Measurements from ENCODE around the gene HIVEP3. TPM values are rescaled to one million over a fixed set of nuclear protein-coding genes. Genes with fewer than 3 reads are reported as not detected.

The HIVEP3 gene
- total RNA-seq, 1 experiment from 2014 or later = 1.4 TPM

GRCh38 chr1:41674522-41674921 is 244.2 kb downstream of the HIVEP3 start:
- no CpG with 5 or more reads among the region's 10 CpGs for WGBS (ENCODE audit: extremely low coverage, insufficient read length, low lambda C conversion rate)
- no peak overlapping the region for H3K27ac ChIP-seq (ENCODE audit: insufficient read length, low read depth, low read length)
- no peak overlapping the region for H2AFZ ChIP-seq (ENCODE audit: low read length)
- no peak overlapping the region for H3K56ac ChIP-seq (ENCODE audit: insufficient read length, low read depth, low read length)
- H3K14ac ChIP-seq (ENCODE audit: insufficient read depth, low read length) = no peak overlapping the region
- no peak overlapping the region for H4K8ac ChIP-seq (replicated peaks; ENCODE audit: insufficient read length, low read depth, low read length)
- no peak overlapping the region for H2BK12ac ChIP-seq (ENCODE audit: insufficient read length, low read depth, low read length)
- H3K4me1 ChIP-seq (ENCODE audit: insufficient read depth, low read length) = no peaks in the 10 kb centered on the region
- peak overlapping the region in 1 of 3 experiments; percentile 65; a peak in 1 of 7 replicates for H3K27ac Mint-ChIP-seq
- no peaks in the 10 kb centered on the region for H4K20me1 ChIP-seq (ENCODE audit: control insufficient read depth, insufficient read depth, insufficient read length)
- H3K9me3 Mint-ChIP-seq = no peaks in the 10 kb centered on the region
- no peak overlapping the region for H2AK5ac ChIP-seq (ENCODE audit: insufficient read length, low read length)
- DNase-seq = no peak
- no peak overlapping the region for H4K5ac ChIP-seq (ENCODE audit: insufficient read length, low read depth, low read length)
- no peaks in the 10 kb centered on the region for H3K79me2 ChIP-seq (ENCODE audit: insufficient read depth, low read length)
- no peaks in the 10 kb centered on the region for H3K79me1 ChIP-seq (ENCODE audit: insufficient read depth, low read depth, low read length, poor library complexity, severe bottlenecking)
- no peaks in the 10 kb centered on the region for H3K23me2 ChIP-seq (ENCODE audit: insufficient read length, low read depth, low read length, poor library complexity, severe bottlenecking)
- no peak overlapping the region for H3K23ac ChIP-seq (ENCODE audit: insufficient read length, low read depth, low read length)
- no peak overlapping the region for H4K91ac ChIP-seq (ENCODE audit: insufficient read length, low read depth, low read length)
- H3K18ac ChIP-seq (ENCODE audit: insufficient read length, low read depth, low read length) = no peak overlapping the region
- H3K27me3 ChIP-seq (ENCODE audit: insufficient read depth, low read length) = no peaks in the 10 kb centered on the region
- H3K36me3 Mint-ChIP-seq (ENCODE audit: insufficient read depth in 1 of 3, low read depth in 3 of 3) = no peaks in the 10 kb centered on the region
- H3K27me3 Mint-ChIP-seq (ENCODE audit: low read depth) = peaks cover 8% of the 10 kb centered on the region
- no peak overlapping the region for H3K4ac ChIP-seq (ENCODE audit: low read depth, low read length)
- H3K4me3 Mint-ChIP-seq = no peak overlapping the region
- peaks cover 17 to 18% of the 10 kb centered on the region in 2 experiments for H3K4me1 Mint-ChIP-seq
- H3K9ac ChIP-seq (ENCODE audit: extremely low read depth, insufficient read length, low read length) = no peak overlapping the region
- TF ChIP-seq, protein P1, sequence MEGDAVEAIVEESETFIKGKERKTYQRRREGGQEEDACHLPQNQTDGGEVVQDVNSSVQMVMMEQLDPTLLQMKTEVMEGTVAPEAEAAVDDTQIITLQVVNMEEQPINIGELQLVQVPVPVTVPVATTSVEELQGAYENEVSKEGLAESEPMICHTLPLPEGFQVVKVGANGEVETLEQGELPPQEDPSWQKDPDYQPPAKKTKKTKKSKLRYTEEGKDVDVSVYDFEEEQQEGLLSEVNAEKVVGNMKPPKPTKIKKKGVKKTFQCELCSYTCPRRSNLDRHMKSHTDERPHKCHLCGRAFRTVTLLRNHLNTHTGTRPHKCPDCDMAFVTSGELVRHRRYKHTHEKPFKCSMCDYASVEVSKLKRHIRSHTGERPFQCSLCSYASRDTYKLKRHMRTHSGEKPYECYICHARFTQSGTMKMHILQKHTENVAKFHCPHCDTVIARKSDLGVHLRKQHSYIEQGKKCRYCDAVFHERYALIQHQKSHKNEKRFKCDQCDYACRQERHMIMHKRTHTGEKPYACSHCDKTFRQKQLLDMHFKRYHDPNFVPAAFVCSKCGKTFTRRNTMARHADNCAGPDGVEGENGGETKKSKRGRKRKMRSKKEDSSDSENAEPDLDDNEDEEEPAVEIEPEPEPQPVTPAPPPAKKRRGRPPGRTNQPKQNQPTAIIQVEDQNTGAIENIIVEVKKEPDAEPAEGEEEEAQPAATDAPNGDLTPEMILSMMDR (conservative IDR thresholded peaks at IDR 0.05) = no peak
- no peak overlapping the region for H2BK5ac ChIP-seq (ENCODE audit: insufficient read length, low read length)
- H2BK20ac ChIP-seq (ENCODE audit: low read depth, low read length, poor library complexity, severe bottlenecking) = no peak overlapping the region
- no peak overlapping the region for H3K4me2 ChIP-seq (ENCODE audit: insufficient read depth, insufficient read length, low read length)
- no peaks in the 10 kb centered on the region for H3K9me3 ChIP-seq (ENCODE audit: control insufficient read depth, low read depth, low read length)
- no peak overlapping the region for H3T11ph ChIP-seq (ENCODE audit: low read length)
- H2BK15ac ChIP-seq (ENCODE audit: low read depth, low read length) = no peak overlapping the region
- no peak overlapping the region for H2BK120ac ChIP-seq (ENCODE audit: low read depth, low read length, poor library complexity, severe bottlenecking)

Data from H9 (cell line).